COR-L47 (cell line): ENCODE results near the gene SMAD3.

Source experiments
- DNase-seq: peaks from one replicate; lab custom pipeline; 2025; lab: John Stamatoyannopoulos, UW

The SMAD3 gene

DNA sequence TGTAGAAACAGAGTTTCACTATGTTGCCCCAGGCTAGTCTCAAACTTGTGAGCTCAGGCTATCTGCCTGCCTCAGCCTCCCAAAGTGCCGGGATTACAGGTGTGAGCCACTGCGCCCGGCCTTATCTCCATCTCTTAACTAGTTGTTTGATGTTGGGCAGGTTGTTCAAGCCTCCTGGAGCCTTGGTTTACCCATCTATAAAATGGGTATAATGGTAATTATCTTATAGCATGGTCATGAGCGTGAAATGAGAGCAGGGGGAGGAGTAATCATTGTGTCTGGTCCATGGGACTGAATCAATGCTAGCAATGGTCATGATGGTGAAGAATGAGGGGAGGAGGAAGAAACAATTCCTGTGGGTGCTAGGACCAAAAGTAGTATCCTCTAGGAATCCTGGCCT lies 32.0 kb downstream of the SMAD3 start:
- no peak for DNase-seq

DNA sequence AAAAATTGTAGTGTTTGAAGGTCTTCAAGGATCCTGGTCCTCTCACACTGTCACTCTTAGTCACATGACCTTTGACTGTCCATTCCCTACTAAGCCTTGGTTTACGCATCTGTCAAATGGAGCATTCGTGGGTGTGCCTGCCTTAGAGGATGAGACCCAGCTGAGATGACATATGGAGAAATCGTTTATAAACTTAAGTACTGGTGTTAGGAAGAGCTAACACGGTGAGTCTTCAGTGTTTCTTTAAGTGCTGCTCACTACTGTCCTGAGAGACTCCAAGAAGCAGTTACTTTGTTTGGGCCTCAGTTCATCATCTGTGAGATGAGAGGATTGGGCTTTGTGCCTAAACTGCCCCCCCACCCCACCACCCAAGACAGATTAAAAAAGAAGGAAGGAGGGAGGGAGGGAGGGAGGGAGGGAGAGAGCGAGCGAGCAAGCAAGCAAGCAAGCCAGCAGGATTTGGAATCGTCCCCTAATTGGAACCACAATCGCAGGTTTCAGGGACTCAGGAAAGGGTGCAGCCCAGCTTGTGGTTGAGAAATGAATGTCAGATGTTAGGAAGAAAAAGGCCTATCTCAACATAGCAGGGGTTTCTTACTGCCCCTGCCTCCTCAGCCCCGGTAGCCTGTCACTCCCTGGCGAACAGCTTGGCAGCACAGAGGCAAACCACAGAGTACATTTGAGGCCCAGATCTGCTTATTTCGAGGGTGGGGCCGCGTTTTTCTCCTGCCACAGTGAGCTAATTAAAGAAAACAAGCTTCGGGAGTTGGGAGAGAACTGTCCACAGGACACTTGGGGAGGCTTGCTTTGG lies 32.7 kb downstream of the SMAD3 start:
- DNase-seq, result no peak

DNA sequence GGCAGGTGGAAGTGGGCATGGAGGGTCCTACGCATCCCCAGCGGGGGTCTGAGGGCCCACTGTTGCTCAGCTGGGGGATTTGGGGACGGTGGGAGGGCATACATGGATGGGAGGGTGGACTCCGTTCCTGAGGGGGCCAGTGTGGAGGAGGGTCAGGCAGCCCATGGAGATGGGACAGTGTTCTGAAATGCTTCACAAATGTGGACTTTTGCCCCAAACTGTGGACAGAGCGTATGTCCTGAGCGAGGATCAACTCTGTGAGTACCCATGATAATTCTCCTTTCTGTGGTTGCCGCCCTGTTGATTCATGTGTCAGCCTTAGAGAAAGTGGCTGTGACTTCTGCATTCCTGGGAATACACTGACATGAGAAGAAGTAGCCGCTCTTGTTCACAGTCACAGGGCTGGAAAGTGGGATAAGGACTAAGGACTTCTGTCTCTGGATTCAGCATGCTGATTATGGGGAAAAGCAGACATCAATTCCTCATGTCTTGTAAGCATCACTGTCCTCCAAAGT lies 33.4 kb downstream of the SMAD3 start:
- no peak for DNase-seq

DNA sequence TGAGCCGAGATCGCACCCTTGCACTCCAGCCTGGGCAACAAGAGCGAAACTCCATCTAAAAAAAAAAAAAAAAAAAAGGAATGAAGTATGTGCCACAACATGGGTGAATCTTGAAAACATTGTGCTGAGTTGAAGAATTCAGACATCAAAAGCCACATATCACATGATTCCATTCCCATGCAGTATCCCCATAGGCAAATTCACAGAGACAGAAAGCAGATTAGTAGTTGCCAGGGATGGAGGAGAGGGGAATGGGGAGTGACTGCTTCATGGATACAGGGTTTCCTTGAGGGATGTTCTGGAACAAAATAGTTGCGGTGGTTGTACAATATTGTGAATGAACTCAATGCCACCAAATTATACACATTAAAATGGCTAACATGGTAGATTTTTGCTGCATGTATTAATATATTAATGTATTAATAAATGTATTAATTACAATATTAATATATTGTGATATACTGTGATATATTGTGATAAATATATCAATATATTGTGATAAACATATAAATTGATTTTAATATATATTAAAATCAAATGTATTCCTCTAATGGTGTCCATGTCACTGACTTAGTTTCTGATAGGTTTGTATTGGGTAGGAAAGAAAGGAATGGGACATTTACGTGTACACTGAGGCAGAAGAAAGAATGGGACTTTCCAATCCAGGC lies 34.9 kb downstream of the SMAD3 start:
- DNase-seq, result no peak

DNA sequence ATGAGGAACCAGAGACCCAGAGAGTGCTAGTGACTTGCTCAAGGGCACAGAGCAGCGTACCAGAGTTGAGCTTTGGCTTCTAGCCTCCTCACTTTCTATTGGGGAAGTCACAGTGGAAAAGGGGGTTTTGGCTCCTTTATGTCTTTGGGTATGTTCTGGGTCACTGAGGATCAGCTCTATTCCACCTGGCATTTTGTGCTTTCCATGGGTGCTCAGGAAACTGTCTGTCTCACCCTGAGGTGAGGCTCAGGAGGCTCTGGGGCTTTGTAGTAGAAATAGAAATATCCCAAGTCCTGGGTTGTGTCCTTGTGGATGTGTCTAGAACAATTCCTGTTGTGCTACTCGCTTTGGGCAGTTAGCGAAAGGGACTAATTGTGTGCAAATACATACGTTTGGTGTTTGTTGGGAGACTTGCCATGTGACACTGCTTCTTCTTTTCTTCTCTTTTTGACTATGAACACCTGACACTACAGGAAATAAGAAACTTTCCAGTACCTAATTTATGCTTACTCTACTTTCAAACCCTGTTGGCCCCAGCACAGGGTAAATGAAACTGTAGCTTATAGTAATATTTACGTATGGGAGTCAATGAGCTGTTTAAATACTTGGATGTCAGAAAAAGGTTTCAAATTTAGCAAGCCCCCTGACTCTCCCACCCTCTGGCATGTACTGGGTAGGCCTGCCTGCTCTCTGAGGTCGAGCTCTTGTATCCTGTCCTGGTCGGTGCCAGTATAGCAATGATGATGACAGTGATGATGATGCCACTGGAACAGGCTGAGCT lies 35.6 kb downstream of the SMAD3 start:
- DNase-seq, result no peak

DNA sequence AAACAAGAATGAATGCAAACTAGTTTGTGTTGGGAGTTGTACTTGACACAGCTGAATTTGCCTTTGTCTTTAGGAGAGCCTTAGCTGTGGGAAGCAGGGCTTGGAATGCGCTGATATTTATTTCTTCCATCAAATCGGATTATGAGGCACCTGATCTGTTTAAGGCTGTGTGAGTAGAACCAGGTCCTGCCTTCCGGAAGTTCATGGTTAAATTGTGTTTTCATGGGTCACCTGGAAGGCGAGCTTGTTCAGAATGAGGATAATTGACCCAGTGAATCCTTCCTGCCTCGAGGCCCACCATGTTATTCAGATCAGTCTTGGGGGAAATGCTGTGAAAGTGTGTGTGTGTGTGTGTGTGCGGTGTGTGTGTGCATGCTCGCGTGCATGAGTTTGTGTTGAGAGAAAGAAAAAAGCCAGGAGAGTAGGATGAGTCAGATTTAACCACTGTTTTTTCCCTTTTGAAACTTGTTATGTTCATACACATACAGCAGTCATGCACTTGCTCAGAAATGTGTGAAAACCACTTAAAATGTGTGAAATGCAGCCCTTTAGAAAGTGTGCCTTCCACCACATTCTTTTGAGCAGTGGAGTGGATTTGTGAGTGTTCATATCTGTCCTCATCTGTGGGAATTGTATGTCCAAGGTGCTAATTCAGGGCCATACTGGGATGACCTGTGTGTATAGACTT lies 36.7 kb downstream of the SMAD3 start:
- no peak for DNase-seq

DNA sequence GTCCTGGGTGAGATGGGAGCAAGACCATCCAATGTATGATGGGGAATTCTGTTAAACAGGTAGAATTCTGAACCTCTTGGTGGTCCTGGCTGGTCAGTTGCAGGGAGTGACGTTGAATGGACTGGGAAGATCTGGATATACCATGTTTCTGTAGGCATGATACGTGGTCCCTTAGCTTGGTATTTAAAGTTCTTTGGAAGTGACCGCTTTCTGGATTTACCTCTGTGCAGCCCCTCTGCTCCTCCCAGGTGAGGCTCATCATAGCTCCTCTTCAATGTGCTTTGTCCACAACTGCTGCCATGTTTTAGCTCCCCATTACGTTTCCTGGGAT lies 37.2 kb downstream of the SMAD3 start:
- no peak for DNase-seq

DNA sequence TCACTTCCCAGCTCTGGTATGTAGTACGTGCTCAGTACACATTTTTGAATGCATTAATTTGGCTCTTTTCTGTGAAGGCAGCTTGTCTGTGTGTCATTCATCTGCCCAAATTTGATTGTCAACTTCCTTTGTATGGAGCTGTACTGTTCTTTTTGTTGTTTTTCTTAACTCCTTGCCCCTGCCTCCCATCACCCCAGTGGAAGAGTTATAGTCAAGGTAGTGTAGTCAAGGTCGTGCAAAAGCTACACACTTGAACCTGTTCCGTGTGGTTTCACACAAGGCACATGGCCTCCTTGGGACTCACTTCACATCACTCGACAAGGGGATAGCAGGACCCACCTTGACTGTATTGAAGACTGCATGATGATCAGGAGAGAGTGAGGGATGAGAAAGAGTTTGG lies 37.6 kb downstream of the SMAD3 start:
- DNase-seq, result no peak

DNA sequence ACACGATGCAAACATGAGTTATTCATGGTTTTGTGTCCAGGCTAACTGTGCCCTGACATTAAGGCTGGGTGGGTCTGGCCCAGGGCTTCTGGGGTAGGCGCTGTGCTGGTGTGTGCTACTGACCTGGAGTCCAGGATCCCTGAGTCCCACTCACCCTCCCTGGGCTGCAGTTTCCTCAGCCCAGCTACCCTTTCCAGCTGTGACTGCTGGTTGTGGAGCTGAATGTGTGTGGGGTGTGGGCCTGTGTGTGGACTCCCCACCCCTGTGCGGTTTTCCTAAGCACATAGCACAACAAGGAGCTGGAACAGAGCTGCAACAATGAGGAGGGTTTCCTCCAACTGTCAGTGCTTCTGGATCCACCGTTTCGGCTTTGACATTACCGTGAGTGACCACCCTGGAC lies 38.0 kb downstream of the SMAD3 start:
- DNase-seq, result no peak

DNA sequence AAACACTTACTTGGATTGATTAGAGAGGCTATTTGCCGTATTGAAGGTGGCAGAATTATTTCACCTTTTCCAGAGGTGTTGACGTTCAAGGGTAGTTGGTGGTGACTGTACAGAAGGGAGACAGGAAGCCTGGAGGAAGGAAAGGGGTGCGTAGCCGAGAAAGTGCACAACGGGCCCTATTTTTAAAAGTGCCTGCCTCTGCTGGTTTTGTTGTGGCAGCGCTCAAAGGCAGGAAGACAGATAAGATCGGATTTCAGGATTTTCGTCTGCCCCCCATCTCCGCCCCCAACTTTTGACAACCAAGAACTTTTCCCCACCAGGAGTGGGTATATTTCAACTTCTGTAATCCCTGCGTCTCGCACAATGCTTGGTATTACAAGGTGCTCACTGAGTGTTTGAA lies 38.5 kb downstream of the SMAD3 start:
- no peak for DNase-seq

DNA sequence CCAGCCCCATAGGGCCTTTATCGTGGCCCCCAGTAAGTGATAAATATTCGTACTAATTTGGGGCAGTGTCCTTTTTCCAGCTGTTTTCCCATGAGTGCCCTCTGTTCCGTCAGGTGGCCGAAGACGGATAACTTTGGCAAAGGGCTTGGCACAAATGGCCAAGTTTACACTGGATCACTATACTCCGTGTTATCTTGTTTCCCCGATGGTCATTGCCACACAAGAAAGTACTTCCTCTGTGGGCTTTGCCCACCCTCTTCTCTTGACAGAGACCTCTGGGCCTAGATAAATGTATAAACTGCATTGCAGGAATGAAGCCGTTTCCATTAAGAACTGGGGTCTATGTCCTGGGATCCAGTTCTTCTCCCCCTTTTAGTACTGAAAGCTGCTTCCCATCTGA lies 39.1 kb downstream of the SMAD3 start:
- DNase-seq, result no peak

DNA sequence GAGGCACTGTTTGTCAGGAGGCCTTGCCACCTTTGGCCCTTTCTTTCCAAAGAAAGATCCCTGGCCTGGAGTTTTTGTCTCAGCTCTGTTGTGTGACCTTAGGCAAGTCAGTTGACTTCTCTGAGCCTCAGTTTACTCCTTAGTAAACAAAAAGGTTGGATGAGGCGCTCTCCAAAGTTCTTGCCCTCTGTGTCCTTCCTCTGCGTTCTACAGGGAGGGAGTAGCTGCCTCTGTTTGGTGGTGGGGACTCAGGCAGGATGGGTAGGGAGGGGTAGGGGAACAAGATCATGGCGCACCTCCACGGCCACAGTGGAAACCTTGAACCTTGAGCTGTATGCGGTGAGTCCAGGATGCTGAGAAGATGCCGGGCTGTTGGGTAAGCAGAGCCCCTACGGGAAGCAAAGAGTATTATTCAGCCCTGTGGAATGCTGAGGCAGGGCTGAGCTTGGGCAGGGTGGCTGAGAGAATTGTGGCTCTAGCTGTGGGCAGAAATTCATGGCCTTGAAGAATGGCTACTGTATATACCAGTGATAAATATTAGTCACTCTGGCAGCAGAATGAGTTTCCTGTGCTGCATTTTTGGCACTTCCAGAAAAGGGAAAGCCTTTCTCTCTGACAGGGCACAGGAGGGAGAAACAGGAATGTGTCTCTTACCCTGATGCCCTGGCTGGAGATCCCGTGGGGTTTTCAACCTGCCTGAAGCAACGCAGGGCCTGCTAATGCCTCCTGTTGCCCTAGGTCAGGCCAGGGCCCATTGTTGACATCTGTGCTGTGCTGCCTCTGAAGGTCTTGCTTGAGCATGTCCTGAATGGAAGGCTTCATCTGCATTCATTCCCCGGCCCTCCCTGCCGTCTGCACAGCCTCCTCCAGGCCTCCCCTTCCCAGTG lies 39.9 kb downstream of the SMAD3 start:
- DNase-seq, result no peak

DNA sequence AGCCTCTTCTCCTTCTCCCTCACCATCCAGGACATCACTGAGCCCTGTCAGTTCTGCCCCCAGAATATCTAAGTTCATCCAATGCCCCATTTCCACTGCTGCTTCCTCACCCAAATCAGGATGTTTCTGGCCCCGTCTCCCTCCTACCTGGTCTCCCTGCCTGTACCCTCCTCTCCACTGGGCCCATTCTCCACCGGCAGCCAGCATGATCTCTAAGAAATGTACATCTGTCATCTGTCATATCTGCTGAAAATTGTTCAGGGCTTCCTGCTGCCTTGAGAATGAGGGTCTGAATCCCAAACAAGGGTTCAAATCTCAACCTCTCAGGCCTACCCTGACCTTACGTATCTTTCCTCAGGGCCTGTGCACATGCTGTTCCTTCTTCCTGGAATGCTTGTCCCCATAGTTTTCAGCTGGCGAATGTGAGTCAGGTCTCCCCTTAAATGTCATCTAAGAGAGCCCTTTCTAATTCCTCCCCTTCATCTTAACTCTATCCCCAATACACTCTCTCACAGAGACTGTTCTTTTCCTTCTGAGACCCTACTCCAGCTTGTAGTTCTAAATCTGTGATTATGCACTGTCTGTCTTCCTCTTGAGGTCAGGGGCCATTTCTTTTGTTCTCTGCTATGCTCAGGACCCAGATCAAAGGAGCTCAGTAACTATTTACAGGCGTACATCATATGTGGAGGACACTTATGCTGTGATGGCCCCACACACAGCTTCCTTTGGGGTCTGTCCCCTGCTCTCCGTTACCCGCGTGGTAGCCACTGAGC lies 40.8 kb downstream of the SMAD3 start:
- DNase-seq, result no peak

DNA sequence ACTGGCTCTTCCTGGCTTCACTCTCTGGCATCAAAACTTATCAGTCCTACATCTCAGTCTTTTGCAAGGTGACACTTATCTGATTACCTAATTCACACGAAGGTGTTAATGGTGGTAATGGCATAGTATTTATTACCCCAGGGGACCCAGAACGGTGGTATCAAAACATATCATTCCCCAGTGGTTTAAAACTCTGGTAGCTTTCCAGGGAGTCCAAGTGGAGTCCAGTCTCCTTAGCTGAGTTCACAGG lies 41.3 kb downstream of the SMAD3 start:
- DNase-seq, result no peak

DNA sequence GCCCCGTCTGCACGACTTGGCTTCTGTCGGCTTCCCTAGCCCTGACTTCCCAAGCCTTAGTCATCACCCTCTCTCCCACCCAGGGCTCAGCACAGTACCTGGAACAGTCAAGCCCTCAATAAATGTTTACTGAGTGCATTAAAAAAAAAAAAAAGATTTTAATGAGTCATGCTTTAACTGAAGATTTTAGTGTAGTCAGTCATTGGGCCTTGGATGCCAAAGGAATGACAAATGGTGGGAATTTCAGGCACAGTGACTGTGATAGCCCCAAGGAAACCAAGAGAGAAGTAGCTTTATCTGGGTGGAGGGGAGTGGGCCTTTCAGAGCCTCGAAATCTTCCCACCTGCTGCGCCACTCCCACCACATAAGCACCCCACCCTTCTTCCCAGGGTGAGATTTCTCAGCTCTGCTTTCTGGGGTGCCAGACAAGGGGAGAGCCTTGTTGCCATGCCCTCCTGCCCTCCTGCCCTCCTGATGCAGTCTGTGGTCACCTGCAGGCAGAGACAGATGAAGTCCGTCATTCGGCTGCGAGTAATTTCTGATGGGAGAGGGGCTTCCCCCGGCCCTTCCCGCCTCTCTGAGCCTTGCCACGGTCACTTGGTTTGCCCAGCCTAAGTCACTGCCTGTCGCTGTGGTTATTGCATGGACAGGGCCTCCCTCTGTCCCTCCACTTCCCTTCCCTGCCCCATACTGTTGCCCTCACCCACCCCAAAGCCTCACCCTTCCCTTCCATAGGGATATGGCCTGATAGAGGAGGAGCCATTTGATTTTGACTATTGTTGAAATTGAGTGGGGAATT lies 41.8 kb downstream of the SMAD3 start:
- DNase-seq, result no peak

DNA sequence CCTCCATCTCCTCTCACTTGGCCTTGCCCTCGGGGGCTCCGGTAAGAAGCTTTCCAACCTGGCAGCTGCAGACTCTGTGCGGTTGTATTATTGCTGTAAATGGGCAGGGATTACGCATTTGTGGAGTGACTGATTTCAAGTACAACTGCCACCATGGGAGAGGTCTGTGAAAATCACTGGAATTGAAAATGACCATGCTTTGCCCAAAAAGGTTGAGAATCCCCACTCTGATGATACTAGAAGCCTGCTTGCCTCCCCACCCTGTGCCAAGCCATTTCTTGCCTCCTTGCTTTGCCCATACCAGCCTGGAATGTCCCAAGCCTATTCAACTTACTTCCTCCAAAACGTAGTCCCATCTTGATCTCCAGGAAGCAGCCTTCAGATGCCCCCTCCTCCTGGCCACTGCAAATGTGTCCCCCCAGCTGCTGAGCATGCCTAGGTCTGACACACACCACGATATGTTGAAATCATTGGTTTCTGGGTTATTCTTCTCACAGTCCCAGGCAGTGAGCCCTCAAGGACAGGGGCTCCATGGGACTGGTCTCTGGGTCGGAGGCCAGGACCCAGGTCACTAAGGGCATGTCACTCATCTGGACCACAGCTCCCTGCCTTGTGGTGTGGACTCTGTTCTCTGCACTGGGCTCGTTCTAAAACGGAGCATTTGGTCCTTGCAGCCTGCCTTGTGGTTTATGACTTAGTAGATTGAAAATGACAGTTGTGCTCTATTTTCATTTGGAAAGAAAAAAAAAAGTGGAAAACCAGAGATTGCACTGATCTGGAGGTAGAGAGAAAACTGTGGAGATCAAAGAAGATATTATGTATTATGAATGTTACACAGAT lies 42.9 kb downstream of the SMAD3 start:
- no peak for DNase-seq

DNA sequence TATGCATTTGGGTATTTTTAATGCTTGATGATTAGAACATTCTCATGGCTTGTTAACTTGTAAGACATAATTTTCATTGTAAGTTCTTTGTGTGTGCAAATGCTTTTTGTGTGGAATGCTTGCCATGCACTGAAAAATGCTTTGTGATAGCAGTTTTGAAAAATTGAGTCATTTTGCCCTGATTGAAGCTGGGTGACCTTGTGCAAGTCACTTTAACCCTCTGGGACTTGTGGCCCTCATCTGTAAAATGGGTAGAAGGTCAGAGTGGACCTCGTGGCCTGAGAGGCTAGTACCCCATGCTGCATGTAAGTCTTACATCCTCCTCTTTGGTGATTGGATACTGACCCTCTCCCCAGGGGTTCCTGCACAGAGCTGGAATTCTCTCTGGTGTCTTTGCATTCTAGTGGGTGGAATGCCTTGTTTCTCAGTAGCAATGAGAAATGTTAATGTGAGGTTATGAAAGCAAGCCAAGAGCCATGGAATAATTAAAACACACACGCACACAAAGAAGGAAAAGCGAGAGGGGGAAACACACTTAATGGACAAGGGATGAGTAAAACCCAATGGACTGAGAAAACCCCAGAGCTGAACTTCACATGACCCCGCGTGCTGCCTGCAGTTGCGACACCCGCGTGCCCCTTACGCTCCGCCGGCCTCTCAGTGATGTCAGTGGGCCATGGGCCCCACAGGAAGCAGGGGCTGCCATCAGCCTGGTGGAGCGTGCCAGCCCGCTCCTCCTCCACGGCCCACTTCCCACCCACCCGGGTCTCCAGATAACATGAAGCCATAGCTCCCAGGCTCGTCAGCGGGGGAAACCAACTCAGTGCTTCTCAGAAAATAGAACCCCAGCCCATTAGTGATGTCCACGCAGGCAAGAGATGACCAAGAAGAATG lies 44.0 kb downstream of the SMAD3 start:
- no peak for DNase-seq

DNA sequence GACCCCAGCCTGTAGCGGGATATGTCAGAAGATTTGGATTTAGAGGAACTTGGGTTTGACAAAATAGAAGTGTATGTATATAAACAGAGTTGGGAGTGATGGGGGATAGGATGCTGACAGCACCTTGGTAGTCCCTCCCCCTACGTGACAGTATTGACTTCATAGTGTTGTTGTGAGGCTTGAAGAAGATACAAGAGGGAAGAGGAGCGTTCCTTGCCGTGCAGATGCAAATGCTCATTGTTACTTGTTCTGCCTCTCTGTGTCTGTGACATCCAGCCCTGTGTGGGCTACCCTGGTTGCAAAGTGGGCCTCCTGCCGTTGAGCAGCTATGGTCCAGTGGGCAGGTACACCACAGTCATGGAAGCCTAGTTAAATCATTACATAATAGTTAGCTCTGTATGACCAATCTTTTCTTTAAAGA lies 45.0 kb downstream of the SMAD3 start:
- no peak for DNase-seq
